HG02678 (cell line): Measurements from ENCODE around the gene TNFAIP8.
A peak's percentile ranks its signal among the peaks of the same experiment; 100 is the strongest.

Source experiments
- ATAC-seq: cut with Tn5 transposase; IDR thresholded peaks from one replicate; pipeline ENCODE4 v1.9.1; 2021; ENCODE audit warnings: mild to moderate bottlenecking, moderate library complexity; ENCODE audit not compliant: unreplicated experiment

TNFAIP8 gene

DNA sequence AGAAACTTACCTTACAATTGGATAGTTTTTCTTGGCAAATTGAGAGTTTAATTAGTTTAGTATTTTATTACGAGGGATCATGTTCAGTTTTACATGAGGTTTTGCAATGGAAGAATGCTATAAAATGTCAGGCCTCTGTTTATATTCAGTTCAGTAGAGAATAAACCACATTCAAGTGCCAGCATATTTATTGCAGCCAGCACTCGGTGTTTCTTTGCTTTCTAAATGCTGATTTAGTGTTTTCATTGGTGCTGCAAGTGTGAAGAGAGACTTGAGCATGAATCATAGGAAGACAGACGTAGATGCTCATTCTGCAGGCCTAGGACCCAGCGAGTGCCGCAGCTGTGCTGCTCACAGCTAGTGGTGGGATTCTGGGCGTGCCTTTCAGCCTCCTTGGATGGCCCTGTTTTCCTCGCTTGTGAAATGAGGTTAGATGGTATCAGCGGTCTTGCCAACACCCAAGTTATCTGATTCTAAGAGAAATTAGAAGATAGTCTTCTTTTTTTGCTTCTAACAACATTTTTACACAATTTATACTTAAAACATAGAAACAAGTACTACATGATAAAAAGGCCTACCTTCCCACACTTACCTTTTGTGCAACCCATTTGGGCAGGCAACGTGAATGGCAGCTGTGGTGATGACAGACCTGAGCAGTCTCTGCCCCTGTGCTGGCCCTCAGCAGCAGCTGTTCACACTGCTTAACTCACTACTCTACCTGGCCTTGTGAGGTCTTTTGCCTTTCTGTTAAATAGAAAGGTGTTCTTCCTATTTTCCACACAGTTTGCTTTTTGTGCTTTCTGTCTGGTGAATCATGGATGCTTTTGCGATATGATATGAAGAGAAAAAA is 26.8 kb upstream of the TNFAIP8 start:
- ATAC-seq, result no peak

DNA sequence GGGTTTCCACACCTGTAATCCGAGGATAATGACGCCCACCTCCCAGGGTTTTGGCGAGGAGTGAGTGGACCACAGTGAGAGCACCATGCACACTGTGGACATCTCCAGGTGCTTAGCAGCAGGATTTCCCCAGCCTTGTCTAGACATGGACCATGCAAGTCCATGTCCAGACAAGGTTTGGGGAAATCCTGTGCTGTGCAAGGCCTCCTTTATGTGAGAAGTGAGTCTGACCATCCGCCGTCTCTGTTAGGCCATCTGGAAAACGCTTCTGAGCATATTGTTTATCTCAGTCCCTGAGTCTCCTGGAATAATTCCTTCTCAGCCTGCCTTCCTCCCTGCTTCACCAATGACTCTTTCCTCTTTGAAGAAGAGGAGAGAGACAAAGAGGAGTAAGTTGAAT is 26.2 kb upstream of the TNFAIP8 start:
- ATAC-seq, result no peak

DNA sequence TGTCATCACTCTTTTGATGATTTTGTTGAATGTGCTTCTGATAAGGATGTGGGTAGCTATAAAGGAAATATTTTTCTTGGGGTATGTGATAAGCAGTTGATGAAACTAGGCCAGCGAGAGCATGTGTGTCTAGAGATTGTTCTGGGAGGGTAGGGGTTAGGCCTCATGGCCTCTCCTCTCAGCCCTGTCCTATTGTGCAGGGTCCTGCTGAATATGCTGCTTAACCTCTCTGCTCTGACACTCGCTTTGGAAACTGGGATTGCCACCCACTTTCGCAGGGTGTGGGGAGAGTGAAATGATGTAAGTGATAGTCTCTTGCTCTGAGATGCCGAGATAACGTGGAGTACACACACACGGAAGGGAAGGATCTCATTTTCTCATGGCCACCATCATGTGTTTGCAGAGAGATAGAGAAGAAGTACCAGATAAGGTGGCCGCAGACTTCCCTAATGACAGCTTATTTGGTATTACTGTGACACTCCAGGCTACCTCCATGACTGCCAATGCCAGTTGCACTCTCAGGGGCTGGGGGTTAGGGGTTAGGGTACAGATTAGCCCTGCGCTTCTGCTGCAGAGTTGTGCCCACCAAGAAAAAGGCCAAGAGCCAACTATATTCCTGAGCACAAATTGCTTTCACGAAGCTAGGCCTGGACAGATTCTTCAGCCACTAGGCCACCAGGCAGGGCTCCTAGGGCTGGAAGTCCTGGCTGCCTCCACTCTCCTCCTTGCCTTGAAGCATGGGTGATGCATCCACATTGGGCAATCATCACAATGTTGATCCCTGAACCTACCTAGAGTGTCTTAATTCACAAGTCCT is 25.2 kb upstream of the TNFAIP8 start:
- ATAC-seq, result no peak

DNA sequence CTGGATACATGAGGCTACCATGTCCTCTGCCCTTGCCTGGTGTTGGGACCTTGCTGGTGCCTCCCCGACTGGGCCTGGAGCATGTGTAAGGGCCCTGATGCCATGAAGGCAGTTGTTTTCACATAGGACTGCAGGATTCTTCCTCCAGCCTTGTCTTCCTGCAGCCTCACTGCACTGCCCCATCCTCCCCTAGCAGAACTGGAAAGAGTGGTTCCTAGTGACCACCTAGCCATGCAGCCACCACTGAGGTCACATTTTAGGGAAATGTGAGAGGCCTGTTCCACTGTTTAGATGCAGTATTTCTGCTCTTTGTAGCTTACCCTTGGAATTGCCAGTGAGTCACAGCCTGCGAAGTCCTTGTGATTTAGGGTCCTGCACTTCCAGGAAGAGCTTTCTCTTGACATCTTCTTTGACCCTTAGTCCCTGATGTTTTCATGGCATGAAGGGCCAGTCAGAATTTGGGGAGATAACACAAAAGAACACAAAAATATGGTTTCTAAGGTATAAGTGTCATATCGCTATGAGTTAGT is 24.2 kb upstream of the TNFAIP8 start:
- no peak for ATAC-seq

DNA sequence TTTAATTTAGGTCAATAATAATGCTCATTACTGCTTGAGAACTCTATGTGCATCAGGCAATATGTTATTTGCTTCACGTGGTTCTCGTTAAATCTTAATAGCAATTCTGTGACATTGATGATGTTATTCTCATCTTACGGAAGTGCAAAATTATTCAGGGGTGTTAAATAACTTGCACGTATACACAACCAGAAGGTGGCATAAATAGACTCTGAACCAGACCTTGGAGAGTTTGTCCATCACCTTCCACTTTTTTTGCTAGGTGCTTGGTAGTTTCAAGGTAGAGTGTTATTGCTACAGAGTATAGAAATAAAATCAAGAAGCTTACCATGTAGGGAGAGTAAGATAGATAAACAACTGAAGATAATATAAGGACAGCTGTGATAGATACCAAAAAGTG is 23.6 kb upstream of the TNFAIP8 start:
- ATAC-seq, result no peak

DNA sequence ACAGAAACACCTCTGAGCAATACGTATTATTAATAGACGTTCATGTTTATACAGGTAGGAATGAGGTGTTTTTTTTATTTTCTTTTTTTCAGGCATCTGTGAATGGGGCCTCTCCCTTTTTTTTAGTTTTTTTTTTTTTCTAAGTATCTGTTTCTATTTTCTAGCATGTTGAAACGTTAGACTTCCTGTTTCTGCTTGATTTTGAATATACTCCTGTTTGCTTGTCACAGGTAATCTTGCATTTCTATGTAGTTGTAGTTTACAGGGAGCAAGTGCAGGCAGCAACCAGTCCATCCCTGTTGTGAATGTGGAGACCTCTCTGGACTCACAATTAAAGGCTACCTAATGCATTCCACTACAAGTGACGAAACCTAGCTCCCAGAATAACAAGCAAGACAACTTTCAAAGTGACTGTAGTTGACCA is 22.8 kb upstream of the TNFAIP8 start:
- ATAC-seq, result peak; percentile 33

DNA sequence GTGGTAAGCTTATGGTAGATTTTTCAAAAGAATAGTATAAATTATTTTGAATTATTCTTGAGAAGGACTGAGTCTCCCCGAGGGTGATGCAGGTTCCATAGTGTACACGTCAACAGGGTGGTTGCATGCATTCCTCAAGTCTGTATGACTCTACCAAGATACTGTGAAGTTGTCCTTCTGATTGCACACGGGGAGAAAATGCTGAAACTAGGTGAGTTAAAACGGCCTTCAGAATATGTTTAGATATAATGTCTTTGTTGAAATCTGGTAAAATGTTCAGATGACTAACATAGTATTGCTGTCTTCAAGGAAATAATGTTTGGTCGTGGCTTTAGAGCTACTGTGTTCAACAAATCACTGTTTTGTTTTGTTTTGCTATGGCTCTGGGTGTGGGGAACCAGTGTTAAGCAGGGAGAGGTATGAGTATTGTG is 22.4 kb upstream of the TNFAIP8 start:
- ATAC-seq, result peak; percentile 27

DNA sequence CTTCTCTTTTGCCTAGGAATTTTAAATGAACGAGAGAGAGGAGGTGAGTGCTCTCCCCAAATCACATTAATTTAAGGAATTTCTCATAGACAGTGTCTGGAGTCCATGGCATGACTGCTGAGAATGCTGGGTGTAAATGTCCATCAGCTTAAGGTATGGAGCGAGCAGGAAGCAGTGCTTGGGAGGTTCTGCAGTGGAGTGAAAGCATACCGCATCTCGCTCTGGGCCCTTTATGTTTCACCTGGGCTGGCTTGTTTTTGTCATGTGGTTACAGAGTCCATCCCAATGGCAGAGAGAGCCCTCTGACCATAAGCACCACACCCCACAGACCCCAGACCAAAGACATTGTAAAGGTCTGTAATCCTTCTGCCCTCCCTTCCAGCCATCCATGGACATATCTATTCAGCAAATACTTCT is 20.6 kb upstream of the TNFAIP8 start:
- ATAC-seq, result no peak

DNA sequence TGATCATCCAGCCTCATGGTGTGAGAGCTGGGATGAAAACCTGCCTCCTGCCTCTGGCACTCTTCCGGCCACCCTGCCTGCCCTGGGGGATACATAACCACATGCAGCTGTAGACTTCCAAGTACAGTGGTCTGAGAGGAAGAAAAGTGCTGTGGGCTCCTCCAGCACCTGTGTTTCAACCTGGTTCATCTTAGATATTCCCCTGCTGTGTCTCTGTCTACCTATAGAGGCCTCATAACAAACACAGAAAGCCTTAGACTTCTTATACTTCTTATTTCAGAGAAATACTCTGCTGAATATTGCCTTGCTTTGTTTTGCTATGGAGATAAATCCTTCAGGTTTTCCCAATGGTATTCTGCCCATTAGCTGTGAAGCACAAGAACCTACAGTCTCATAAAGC is 19.6 kb upstream of the TNFAIP8 start:
- no peak for ATAC-seq

DNA sequence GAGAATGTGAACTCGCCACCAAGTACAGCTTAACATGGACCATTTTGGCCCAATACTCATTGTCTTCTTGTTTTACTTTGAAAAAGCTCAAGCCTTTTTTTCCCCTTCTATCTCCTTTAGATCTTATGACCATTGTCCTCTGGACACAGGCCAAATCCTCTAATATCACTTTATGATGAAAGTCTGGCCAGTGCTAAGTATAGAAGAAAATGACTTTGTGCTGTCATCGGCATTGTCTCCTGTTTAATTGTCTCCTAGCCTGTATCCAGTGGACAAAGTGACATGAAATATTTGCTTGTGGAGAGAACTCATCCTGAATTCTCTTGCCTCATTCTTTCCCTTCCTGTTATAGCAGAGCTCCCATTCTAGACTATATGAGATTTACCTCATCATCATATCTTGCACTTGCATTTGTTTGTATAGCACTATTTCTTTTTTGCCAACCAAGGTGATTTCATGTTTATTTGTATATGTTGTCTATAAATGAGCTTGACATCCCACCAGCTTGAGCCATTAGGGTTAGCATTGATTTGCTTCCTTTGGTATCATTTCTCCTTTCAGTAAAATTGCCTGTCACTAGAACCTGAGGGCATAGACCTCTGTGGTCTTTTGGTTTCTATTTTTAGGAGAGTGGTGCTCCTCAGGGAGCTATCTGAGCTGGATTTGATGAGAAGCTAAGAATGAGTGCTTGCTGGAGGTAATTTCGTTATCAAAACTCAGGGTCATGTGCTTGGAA is 18.8 kb upstream of the TNFAIP8 start:
- no peak for ATAC-seq

DNA sequence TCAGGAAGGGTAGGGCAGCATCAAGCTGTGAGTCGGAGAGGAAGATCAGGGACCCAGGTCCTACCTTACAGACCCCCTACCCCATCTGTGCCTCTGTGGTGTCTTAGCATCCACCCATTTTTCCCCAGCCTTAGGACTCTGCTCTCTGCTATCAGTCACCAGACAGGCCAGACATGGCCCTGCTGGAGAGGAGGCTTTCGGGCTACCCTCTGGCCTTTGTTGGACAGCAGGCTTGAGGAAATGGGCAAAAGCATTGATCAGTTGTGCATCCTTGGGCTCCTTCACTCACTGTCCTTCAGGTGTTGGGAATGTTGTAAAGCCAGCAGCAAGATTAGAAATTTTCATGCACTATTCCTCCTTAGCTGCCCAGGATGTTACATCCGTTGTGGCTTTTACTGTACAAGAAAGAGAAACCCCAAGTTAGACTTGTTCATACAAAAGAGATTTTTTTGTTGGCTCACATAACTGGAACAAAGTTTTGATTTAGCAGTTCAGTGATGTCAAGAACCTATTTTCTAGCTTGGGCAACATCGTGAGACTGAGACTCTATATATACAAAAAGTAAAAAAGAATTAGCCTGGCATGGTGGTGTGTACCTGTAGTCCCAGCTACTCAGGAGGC is 17.4 kb upstream of the TNFAIP8 start:
- ATAC-seq, result no peak

DNA sequence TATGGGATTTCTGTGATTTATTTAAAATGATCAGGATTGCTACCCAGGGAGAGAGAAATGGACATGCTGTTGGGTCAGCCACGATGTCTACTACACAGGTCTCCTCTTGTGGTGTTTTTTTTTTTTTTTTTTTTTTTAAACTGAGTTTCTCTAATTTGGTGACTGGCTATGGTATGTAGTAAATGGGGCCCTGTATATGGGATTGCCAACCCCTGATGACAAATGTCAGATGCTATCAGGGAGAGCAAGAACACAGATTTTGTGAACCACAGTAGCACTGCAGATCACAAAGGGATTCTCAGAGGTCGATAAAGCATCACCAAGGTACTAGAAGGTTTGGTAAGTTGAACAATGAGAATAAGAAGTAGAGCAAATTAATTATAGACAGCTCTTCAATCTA is 16.5 kb upstream of the TNFAIP8 start:
- ATAC-seq, result no peak

DNA sequence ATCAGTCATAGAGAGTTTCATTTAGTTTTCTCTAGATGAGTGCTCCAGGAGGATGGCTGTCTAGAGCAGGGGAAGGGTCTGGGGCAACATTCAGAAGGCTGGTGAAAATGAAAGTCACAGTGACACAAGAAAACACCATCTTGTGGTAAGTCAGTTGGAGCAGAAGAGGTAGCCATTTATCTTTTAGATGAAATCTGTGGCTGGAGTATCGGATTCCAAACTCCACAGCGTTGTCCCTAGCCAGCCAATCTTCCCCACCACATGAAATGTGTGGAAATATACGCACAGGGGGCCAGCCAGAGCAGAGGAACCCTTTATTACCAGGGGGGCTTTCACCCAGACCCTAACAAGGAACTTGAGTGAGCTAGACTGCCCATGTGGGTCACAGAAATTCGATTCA is 15.9 kb upstream of the TNFAIP8 start:
- no peak for ATAC-seq

DNA sequence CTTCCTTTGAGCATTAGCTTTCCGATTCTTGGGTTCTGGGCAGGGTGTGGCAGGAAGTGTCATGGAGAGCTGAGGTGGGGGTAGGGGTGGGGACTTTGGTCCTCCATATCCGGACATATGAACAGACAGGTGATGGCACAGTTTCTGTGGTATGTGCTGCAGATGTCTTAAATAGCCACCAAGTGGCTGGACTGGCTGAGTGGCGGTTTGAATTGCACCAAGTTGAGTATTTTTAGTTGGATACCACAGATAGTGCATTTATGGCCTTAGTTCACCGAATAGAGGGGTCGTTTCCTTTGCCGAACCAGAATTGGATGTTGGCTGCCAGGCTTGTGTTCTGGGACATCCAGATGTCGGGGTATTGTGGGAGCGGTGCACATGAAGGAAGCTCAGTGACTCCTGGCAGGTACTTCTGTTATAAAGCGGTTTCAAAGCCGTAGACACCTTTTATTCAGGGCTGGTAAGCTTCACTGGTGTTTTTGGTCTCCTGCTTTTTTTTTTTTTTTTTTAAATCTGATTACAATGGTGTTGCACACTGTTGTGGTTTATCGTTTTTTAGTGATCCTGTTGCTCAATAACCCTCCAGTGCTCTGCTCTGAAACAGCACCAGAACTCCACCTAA is 15.1 kb upstream of the TNFAIP8 start:
- peak; percentile 62 for ATAC-seq

DNA sequence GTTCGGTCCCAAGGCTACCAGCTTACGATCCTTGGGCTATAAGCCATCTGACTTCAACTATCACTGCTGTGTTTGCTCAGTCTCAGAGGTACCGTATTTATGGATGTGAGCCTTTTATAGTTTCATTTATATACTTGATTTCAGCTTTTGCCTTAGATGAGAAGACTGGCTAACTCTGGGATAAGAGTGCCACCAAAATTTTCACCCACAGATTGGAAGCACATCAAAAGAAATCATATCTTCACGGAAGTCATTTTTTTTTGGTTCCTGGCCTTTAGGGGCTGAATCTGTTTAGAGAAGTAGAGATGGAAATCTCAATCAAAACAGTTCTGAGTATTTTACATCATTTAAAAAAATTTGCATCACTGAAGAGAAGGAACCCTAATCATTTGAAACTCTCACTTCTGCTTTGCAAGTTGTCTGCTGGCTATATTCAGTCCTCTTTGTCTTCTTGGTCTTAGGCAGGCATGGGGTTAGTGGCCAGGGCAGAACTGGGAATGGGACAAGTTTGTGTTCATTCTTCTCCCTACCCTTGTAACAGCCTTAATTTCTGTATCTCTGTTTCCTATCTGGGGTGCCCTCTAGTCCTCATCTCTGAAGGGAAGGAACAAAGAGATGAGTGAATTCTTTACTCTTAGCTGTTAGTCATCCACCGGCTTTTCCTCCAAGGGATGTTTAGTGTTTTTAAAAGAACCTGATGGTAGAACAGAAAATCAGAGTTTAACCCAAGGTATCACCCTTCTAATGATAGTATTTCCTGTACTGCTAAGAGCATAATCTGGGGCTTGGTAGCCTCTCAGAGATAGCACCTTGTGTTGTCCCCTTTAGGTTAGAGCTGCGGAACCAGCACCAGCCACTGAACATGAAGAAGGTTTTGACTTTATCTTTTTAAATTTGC is 14.1 kb upstream of the TNFAIP8 start:
- peak; percentile 48 for ATAC-seq

DNA sequence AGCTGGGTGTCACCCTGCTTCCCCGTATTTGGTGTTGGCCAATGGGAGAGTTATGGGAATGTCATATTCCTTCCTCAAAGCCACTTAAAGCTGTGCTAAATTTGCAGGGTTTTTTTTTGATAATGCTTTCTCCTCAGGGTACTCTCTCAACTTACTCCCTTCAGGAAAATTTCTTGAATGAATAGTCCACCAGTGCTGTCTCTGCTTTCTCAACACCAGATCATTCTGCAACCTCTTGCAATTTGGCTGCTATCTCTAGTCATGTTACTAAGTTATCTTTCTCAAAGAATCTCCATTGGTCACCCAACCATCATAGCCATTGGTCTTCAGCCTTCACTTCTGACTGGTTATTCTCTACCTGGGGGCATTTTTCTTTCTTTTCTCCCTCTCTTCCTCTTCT is 13.4 kb upstream of the TNFAIP8 start:
- no peak for ATAC-seq

DNA sequence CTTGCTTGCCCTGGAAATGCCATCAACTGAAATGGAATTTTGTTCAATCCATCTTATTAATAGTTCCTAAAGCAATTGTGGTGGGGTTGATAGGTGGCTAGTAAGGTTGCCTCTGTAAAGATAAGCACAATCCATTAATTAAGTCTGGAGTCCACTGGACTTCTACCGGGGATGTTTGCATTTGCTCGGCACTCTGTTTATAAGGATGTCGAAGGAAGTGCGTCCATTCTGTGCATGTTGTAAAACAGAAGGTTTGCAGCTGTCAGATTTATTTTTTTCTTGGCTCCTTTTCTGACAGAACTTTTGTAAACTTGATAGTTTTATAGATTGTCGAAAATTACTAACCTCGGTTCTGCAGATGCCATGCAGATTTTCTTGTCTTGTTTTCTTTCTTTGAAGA is 12.8 kb upstream of the TNFAIP8 start:
- no peak for ATAC-seq

DNA sequence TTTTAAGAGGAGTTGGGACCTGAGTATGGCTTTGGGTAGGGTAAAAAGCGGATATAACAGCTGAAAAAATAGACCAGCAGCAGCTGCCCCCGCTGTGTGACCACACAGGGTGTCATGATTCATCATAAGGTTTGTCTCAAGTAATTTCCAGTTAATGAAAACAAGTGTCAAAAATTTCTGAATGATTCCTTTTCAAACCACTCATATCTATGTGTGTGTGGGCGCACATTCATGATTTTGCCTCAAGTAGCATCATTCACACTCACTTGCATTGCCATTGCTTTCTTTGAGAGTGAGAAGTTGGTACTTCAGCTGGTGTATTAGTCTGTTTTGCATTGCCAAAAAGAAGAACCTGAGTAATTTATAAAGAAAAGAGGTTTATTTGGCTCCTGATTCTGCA is 12.1 kb upstream of the TNFAIP8 start:
- peak; percentile 28 for ATAC-seq

DNA sequence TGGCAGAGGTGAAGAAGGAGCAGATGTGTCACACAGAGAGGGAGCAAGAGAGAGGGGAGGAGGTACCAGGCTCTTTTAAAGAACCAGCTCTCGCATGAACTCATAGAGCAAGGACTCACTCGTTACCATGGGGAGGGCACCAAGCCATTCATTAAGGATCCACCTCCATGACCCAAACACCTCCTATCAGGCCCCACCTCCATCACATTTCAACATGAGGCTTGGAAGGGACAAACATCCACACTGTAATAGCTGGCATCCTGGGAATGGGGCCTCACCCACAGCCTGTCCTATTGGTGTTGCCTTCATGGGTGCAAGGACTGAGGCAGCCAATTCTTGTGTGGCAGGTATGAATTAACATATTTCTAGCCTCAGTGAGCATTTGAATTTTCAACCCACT is 11.6 kb upstream of the TNFAIP8 start:
- no peak for ATAC-seq
